GM12892 (cell line): ENCODE measurements around the gene CENPB.

ENCODE experiments used
- DNase-seq: peaks from one replicate; pipeline ENCODE4 v3.0.0; 2011; ENCODE audit not compliant: insufficient read length
- FAIRE-seq: peaks from 2 replicates; lab custom pipeline; 2011; peaks lifted over from hg19 to GRCh38; lab: Jason Lieb, UNC
- POLR2A ChIP-seq: IDR thresholded peaks from 2 replicates; pipeline ENCODE4 v1.6.1; 2011; ENCODE audit warnings: low read depth, low read length, control low read depth
- POLR2AphosphoS5 ChIP-seq: IDR thresholded peaks from 2 replicates; pipeline ENCODE4 v1.6.1; 2011; ENCODE audit warnings: low read depth, low read length, control low read depth
- TAF1 ChIP-seq: IDR thresholded peaks from 2 replicates; pipeline ENCODE4 v1.6.1; 2011; ENCODE audit warnings: low read depth, mild to moderate bottlenecking, control low read depth, low read length, borderline replicate concordance

Gene CENPB

DNA sequence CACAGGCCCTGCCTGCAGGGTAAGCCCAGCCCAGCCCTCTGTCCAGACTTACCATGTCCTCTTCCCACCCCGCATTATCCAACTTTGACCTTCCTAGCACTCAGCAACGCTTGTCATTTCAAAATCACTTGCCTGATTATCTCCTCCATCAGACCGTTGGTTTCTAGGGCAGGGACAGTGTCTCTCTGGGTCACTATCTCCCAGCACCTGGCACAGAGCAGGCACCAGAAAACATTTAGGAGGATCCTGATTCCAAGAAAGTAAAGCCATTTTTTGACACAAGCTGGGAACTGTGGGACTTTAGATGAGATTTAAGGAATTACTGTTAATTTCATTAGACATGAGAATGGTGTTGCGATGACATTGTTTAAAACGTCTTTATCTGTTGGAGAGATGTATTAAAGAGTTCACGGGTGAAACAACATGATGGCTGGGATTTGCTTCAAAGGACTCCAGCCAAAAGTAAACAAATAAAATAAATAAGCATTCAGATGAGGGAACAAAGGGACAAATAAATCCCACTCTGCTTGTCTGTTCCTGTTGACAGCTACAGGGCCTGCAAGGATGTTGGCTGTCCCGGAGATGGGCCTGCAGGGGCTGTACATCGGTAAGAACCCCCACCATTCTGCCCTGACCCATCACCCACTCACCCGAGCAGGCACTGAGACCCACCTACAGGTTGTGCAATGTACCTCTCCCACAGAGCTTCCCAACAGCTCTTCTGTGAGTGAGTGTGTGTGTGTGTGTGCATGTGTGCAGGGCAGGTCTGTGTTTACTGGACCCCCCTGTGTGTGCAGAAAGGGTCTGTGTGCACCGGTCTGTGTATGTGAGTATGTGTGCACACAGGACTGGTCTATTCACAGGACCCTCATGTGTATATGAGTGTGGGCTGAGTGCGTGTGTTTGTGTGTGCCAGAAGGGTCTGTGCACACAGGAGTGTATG, 48.2 kb downstream of the CENPB start:
- TF ChIP-seq POLR2A (no peak), TAF1 (no peak), POLR2AphosphoS5 (no peak)
- no peak for FAIRE-seq
- DNase-seq: no peak

DNA sequence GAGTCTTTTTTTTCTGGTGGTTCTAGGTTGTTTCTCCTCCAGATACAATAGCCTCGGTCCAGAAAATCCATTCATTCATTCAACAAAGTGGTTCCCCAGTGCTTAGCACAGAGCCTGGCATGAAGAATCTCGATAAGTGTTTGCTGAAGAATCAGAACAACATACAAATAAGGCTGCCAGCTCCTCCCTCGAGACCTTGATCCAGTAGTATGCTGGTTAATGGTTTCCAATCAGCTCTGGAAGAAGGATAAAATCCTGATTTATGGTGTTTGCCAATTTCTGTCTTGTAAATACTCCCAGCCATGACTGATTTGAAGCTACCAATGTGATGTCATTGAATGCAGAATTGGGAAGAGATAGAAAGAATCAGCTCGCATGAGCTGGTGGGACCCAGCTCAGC, 50.8 kb downstream of the CENPB start:
- no peak for DNase-seq
- no peak for FAIRE-seq
- TF ChIP-seq POLR2A (no peak), POLR2AphosphoS5 (no peak), TAF1 (no peak)

DNA sequence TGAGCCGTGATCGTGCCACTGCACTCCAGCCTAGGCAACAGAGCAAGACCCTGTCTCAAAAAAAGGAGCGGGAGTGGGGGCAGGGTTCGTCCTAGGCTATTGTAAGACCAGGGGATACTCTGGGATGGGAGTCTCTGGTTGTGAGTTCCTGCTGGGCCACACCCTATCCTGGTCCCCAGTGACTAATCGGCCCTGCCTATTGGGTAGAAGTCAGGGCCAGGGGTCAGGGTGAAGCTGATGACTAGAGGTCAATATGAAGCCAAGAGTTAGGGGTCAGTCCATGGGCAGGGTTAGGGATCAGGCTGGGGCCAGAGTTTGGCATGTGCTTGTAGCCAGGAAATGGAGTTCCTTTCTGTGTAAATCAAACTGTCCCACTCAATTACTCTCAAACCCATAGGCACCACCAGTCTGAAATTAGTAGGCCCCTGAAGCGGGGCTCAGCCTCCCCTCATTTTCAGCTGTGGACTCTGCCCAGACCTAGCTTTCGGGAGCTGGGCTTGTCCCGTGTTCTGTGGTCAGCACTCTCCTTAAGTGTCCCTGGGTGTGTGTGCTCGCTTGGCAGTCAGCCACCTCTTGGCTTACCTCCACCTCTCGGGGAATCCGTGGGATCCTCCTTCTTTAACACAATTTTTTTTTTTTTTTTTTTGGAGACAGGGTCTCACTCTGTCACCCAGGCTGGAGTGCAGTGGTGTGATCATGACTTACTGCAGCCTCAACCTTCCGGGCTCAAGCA, 52.3 kb downstream of the CENPB start:
- no peak for TF ChIP-seq POLR2AphosphoS5
- no peak for TF ChIP-seq TAF1
- no peak for TF ChIP-seq POLR2A
- DNase-seq (no peak), FAIRE-seq (no peak)
